ENCODE data around the gene KLHDC8A. TPM values are rescaled to one million over a fixed set of nuclear protein-coding genes. Genes with fewer than 3 reads are reported as not detected.

The KLHDC8A gene
- total and polyA plus RNA-seq, 2 of the 4 experiments (the other 2 are of a cell fraction): not detected

GRCh38 chr1:205376739-205377138 lies 20.0 kb upstream of the KLHDC8A start:
- no peak overlapping the region for H3K56ac ChIP-seq (ENCODE audit: extremely low read depth, insufficient read depth, low read length)
- no peak for ATAC-seq (ENCODE audit: low read depth)
- no peak overlapping the region for H2AK5ac ChIP-seq (ENCODE audit: low read depth, low read length)
- intact Hi-C loops (cut with micrococcal nuclease) (no loop called here), in situ Hi-C loops (cut with MboI; ENCODE audit: low sequenced_read_pairs) (no loop called here), dilution Hi-C loops (cut with HindIII; ENCODE audit: low sequenced_read_pairs, unreplicated experiment) (no loop called here)
- no peak overlapping the region for H3K18ac ChIP-seq (ENCODE audit: low read depth, low read length)
- H3K27ac ChIP-seq (ENCODE audit: insufficient read depth, low read length): no peak overlapping the region
- H4K91ac ChIP-seq (ENCODE audit: insufficient read depth, low read depth, low read length): no peak overlapping the region
- ChIA-PET CTCF (interaction anchor here (1.1 kb wide), 1 partner anchor 109 kb away, joined by 3 read pairs; no protein-coding TSS in a partner anchor), POLR2A (ENCODE audit: unreplicated experiment) (no interaction called here)
- no peak overlapping the region for H2AK9ac ChIP-seq (replicated peaks; ENCODE audit: low read depth, low read length, poor library complexity)
- no peak for DNase-seq
- H4K20me1 ChIP-seq (ENCODE audit: insufficient read depth, low read length): peaks cover 4% of the 10 kb centered on the region; the same call in 1 of the 2 replicates
- no peak overlapping the region for H2BK120ac ChIP-seq (ENCODE audit: low read depth, low read length)
- H3K4me3 ChIP-seq (ENCODE audit: insufficient read depth, low read depth, low read length): no peak overlapping the region
- BruUV-seq (replicated peaks): no TSS peak
- H3K4ac ChIP-seq (ENCODE audit: low read depth, low read length): no peak overlapping the region
- H3K23ac ChIP-seq (ENCODE audit: low read depth, low read length): no peak overlapping the region
- no peak overlapping the region for H2BK5ac ChIP-seq (ENCODE audit: low read depth, low read length, poor library complexity, severe bottlenecking)
- peaks cover 17% of the 10 kb centered on the region for H3K9me1 ChIP-seq (ENCODE audit: insufficient read depth, low read length)
- H4K8ac ChIP-seq (ENCODE audit: low read depth in 2 of 2, low read length in 2 of 2): no peak overlapping the region
- no peak overlapping the region for H3K9ac ChIP-seq (ENCODE audit: low read depth, low read length)
- no peak overlapping the region for H2BK15ac ChIP-seq (ENCODE audit: low read depth, low read length)
- no peaks in the 10 kb centered on the region for H3K36me3 ChIP-seq (ENCODE audit: control insufficient read depth, insufficient read depth, low read length)
- no peak for TF ChIP-seq RCOR1 (IDR thresholded peaks at IDR 0.05; ENCODE audit: insufficient replicate concordance, low read length)
- no peak for TF ChIP-seq RFX5 (IDR thresholded peaks at IDR 0.05; ENCODE audit: low read depth, low read length)
- no peak for TF ChIP-seq SMC3 (IDR thresholded peaks at IDR 0.05; ENCODE audit: low read depth, low read length)
- TF ChIP-seq CEBPB (IDR thresholded peaks at IDR 0.05; ENCODE audit: low read depth, low read length): no peak
- TF ChIP-seq MAFK (IDR thresholded peaks at IDR 0.05; ENCODE audit: low read depth, low read length): no peak
- peaks cover 22% of the 10 kb centered on the region for H3K27me3 ChIP-seq (ENCODE audit: control insufficient read depth, insufficient read depth, low read length)
- H4K5ac ChIP-seq (ENCODE audit: low read depth, low read length): no peak overlapping the region
- no peak overlapping the region for H3K4me2 ChIP-seq (ENCODE audit: low read depth, low read length)
- peaks cover 21% of the 10 kb centered on the region for H3K4me1 ChIP-seq (ENCODE audit: control insufficient read depth, insufficient read depth, low read length)
- no CpG with 5 or more reads among the region's 4 CpGs for whole genome bisulfite sequencing, 2 experiments (ENCODE audit: extremely low coverage in 2 of 2, insufficient read length in 1 of 2)
- no peaks in the 10 kb centered on the region for H3K79me1 ChIP-seq (ENCODE audit: low read depth in 1 of 2, low read length in 2 of 2)
- H2AFZ ChIP-seq (replicated peaks; ENCODE audit: low read length, poor library complexity): no peak overlapping the region
- H2BK20ac ChIP-seq (ENCODE audit: low read depth, low read length): no peak overlapping the region
- H3K14ac ChIP-seq (replicated peaks; ENCODE audit: low read depth, low read length): no peak overlapping the region
- no peaks in the 10 kb centered on the region for H3K9me3 ChIP-seq (ENCODE audit: control insufficient read depth, insufficient read depth, low read length)

Measured in IMR-90 (cell line).